ENCODE results near the gene PLA2G4B.

The PLA2G4B gene

GRCh38 chr15:41813426-41813825 is 25.2 kb upstream of the PLA2G4B start:
- TF ChIP-seq POLR2A (IDR thresholded peaks at IDR 0.05; ENCODE audit: low read depth, low read length), result no peak
- FAIRE-seq (no peak), DNase-seq (ENCODE audit: insufficient read length, low spot score) (no peak)

GRCh38 chr15:41814534-41814933 is 24.1 kb upstream of the PLA2G4B start:
- FAIRE-seq, result no peak
- TF ChIP-seq POLR2A (IDR thresholded peaks at IDR 0.05; ENCODE audit: low read depth, low read length), result no peak
- no peak for DNase-seq (ENCODE audit: insufficient read length, low spot score)

DNA sequence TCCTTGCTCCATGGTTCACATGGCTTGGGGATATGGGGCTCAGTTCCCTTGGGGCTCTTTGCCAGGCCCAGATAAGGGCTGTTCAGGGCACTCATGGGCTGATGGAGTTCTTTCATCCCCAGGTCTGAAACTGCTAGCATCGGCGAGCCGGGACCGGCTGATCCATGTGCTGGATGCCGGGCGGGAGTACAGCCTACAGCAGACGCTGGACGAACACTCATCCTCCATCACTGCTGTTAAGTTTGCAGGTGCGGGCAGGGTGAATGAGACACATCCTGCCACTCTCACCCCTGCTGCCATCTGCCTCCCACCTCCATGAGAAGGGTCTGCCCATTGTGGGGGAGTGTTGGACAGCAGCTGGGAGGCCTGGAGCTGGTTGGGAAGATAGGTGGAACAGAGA is 21.9 kb upstream of the PLA2G4B start:
- no peak for TF ChIP-seq POLR2A (IDR thresholded peaks at IDR 0.05; ENCODE audit: low read depth, low read length)
- DNase-seq (ENCODE audit: insufficient read length, low spot score) (no peak), FAIRE-seq (no peak)

DNA sequence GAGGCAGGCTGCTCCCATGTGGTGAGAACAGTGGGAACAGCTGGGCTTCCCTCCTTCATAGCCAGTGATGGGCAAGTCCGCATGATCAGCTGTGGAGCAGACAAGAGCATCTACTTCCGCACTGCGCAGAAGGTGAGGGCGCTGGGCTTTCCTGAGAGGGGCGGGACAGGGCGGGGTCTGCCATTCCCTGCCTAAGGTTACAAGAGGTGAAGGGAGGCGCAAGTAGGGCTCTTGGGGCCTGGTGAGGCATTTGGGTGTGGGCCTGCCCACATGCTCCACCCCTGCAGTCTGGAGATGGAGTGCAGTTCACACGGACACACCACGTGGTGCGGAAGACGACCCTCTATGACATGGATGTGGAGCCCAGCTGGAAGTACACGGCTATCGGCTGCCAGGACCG is 21.3 kb upstream of the PLA2G4B start:
- no peak for TF ChIP-seq POLR2A (IDR thresholded peaks at IDR 0.05; ENCODE audit: low read depth, low read length)
- no peak for DNase-seq (ENCODE audit: insufficient read length, low spot score)
- FAIRE-seq, result no peak

- no peak for TF ChIP-seq POLR2A (IDR thresholded peaks at IDR 0.05; ENCODE audit: low read depth, low read length)
- DNase-seq (ENCODE audit: insufficient read length, low spot score) (no peak), FAIRE-seq (no peak)
Observed at GRCh38 chr15:41817781-41818180, 20.9 kb upstream of the PLA2G4B start.

DNA sequence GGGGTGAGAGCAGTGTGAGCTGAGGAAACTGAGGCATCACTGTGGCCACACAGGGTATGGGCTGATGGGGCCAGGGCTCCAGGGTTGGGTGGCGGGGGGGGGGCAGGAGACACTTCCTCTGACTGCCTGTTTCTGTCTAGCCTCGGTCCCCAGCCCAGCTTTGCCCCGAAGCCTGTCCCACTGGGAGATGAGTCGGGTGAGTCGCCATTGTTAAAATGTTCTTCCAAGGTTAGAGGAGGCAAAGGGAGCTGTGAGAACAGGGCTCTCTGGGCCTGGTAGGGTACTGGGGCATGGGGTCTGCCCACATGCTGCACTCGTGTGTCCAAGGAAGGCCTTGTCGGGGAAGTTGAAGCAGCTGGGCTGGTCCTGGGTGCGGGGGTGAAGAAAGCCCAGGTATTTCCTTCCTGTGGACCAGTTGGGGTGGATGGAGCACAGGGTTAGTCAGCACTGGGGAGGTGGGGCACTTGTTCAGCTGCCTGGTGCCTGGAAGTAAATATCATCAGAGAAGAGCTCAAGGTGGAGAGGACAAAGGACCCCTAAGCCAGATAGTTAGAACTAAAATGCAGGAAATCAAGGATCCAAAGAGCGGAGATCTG is 19.1 kb upstream of the PLA2G4B start:
- FAIRE-seq, result no peak
- no peak for TF ChIP-seq POLR2A (IDR thresholded peaks at IDR 0.05; ENCODE audit: low read depth, low read length)

DNA sequence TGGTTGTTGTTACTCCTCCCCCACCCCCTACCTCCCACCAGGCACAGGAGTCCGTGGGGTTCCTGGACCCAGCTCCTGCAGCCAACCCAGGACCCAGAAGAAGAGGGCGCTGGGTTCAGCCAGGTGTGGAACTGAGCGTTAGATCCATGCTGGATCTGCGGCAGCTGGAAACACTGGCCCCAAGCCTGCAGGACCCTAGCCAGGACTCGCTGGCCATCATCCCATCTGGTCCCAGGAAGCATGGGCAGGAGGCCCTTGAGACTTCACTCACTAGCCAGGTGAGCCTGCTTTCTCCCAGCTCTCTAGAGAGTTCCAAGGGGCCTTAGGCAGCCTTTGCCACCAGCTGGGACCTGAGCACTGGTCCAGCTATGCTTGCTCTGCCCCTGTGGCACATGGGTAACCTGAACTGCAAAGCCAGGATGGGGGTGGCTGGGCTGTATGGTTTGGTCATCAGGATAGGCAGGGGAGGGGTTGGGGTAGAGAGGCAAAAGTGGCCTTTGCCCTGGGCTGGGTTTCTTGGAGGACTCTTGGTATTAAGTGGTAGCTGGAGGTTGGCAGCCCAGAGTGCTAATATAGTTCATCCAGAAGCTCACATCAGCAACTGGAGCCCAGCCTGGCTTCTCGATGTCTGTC is 17.7 kb upstream of the PLA2G4B start:
- no peak for TF ChIP-seq POLR2A (IDR thresholded peaks at IDR 0.05; ENCODE audit: low read depth, low read length)
- DNase-seq (ENCODE audit: insufficient read length, low spot score), result no peak
- FAIRE-seq, result no peak

More for the DNA sequence above, 19.1 kb upstream of the PLA2G4B start:
- no peak for DNase-seq (ENCODE audit: insufficient read length, low spot score)

GRCh38 chr15:41821831-41822230 is 16.8 kb upstream of the PLA2G4B start:
- DNase-seq (ENCODE audit: insufficient read length, low spot score) (no peak), FAIRE-seq (no peak)
- no peak for TF ChIP-seq POLR2A (IDR thresholded peaks at IDR 0.05; ENCODE audit: low read depth, low read length)

GRCh38 chr15:41822471-41822870 is 16.2 kb upstream of the PLA2G4B start:
- no peak for TF ChIP-seq POLR2A (IDR thresholded peaks at IDR 0.05; ENCODE audit: low read depth, low read length)
- FAIRE-seq (no peak), DNase-seq (ENCODE audit: insufficient read length, low spot score) (no peak)

DNA sequence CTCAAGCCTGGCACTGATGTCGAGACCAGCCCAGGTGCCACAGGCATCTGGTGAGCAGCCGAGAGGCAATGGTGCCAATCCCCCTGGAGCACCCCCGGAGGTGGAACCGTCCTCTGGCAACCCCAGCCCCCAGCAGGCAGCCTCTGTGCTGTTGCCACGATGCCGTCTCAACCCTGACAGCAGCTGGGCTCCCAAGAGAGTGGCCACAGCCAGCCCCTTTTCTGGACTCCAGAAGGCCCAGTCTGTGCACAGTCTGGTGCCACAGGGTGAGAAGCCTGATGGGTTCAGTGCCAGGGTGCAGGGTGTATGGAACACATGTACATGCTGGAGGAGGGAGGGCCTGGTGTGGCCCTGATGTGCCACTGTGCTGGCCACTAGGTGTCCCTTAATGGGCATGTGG is 15.7 kb upstream of the PLA2G4B start:
- DNase-seq (ENCODE audit: insufficient read length, low spot score), result no peak
- TF ChIP-seq POLR2A (IDR thresholded peaks at IDR 0.05; ENCODE audit: low read depth, low read length), result no peak
- no peak for FAIRE-seq

- TF ChIP-seq POLR2A (IDR thresholded peaks at IDR 0.05; ENCODE audit: low read depth, low read length), result no peak
- FAIRE-seq (no peak), DNase-seq (ENCODE audit: insufficient read length, low spot score) (no peak)
Observed at GRCh38 chr15:41823502-41823901, 15.1 kb upstream of the PLA2G4B start.

DNA sequence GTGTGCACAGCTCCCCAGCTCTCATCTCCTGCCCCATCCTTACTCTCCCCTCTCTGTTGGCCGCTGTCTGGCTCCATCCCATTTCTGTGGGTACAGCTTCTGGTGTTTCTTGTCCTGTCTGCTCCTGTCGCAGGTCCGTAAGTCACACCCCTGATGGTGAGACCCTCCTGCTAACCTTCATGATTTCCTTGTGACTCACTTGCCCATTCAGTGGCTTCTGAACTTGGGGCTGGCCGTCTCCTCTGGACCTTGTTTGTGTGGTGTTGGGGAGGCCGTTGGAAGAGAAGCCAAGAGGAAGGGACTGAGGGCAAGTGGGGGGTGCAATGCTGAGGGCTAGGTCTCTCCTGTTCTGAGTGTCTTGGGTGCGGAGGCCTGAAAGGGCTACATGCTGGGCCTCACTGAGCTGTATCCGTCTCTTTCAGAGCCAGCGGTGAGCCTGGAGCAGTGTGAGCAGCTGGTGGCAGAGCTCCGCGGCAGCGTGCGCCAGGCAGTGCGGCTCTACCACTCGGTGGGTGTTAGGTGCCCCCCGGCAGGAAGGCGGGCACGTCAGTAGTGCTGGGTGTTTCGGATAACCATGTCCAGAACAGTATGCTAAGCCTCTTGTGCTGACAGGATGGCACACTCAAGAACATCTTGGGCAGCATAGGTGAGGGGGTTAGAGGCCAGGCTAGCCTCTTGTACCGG is 14.4 kb upstream of the PLA2G4B start:
- DNase-seq (ENCODE audit: insufficient read length, low spot score) (no peak), FAIRE-seq (no peak)

GRCh38 chr15:41825145-41825544 is 13.5 kb upstream of the PLA2G4B start:
- DNase-seq (ENCODE audit: insufficient read length, low spot score), result no peak
- FAIRE-seq, result no peak
- TF ChIP-seq POLR2A (IDR thresholded peaks at IDR 0.05; ENCODE audit: low read depth, low read length), result no peak

More for the DNA sequence above, 14.4 kb upstream of the PLA2G4B start:
- no peak for TF ChIP-seq POLR2A (IDR thresholded peaks at IDR 0.05; ENCODE audit: low read depth, low read length)

DNA sequence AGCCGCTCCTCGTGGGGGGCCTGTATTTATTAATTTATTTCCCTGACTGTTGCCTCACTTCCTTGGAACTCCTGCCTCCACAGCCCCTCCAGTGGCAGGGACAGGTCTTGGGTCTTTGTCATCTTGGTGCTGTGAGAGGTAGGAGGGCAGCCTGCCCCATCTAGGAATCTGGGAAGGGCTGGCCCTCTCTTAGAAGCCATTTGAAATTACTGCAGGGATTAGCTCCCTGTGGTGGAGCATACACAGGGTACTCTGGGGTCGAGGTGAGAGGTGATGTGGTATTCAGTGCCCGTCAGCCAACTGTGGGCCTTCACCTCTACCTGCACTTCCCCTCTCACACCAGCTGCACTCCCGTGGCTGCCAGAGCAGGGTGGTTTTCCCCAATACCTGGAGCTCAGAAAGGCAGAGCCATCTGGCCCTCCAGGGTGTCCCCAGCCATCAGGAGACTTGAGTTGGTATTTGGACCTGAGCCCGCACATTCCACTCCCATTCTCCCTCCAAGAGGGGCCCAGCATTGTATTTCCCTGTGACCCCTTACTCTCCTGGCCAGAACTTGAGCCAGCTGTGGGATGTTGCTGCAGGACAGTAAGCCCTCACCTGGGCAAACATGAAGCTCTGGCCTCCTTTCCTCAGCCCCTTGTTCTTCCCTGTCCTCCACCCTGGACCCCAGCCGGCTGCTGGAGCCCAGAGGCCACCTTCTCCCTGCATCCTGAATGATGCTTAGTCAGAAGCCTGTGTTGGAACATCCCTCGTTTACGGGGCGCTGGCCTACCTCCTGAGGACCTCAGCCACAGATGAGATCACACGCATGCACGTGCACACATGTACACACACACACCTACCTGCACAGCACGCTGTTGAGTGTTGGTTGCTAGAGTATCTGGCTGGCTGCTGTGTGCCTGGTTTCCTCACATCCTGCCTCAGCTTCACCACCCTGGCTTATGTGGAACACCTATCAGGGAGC is 12.8 kb upstream of the PLA2G4B start:
- FAIRE-seq, result no peak
- no peak for TF ChIP-seq POLR2A (IDR thresholded peaks at IDR 0.05; ENCODE audit: low read depth, low read length)
- no peak for DNase-seq (ENCODE audit: insufficient read length, low spot score)

Data from H54 (cell line).